ENCODE data around the gene ACVRL1. TPM values are rescaled to one million over a fixed set of nuclear protein-coding genes. Genes with fewer than 3 reads are reported as not detected.
A peak's percentile ranks its signal among the peaks of the same experiment; 100 is the strongest.

ACVRL1 gene
- total RNA-seq, 1 donor from 2014 or later = 223 TPM

GRCh38 chr12:51896236-51896635, 11.1 kb upstream of the ACVRL1 start:
- Histone ChIP-seq H3K27me3 (no peaks in the 10 kb centered on the region), H3K4me3 (no peak overlapping the region), H3K9me3 (no peaks in the 10 kb centered on the region), H3K27ac (peak overlapping the region; percentile 30), H3K36me3 (no peaks in the 10 kb centered on the region), H3K4me1 (peaks cover 17% of the 10 kb centered on the region)
- DNase-seq = peak; percentile 28
- TF ChIP-seq CTCF (IDR thresholded peaks at IDR 0.05) = no peak
- intact Hi-C loops (cut with DNase I) = no loop called here
- ATAC-seq = no peak

GRCh38 chr12:51897181-51897580, 10.1 kb upstream of the ACVRL1 start:
- Histone ChIP-seq H3K27ac (peak overlapping the region; percentile 60), H3K4me3 (no peak overlapping the region), H3K9me3 (no peaks in the 10 kb centered on the region), H3K4me1 (peaks cover 17% of the 10 kb centered on the region), H3K27me3 (no peaks in the 10 kb centered on the region), H3K36me3 (no peaks in the 10 kb centered on the region)
- peak; percentile 29 for ATAC-seq
- TF ChIP-seq CTCF (IDR thresholded peaks at IDR 0.05) = no peak
- DNase-seq = peak; percentile 43
- intact Hi-C loops (cut with DNase I) = no loop called here

GRCh38 chr12:51898506-51898905, 8.8 kb upstream of the ACVRL1 start:
- intact Hi-C loops (cut with DNase I) = no loop called here
- no peak overlapping the region for H3K4me3 ChIP-seq
- ATAC-seq (no peak), DNase-seq (no peak)
- no peaks in the 10 kb centered on the region for H3K9me3 ChIP-seq
- peak overlapping the region; percentile 11 for H3K27ac ChIP-seq
- H3K4me1 ChIP-seq = peaks cover 17% of the 10 kb centered on the region
- no peaks in the 10 kb centered on the region for H3K27me3 ChIP-seq
- H3K36me3 ChIP-seq = no peaks in the 10 kb centered on the region
- no peak for TF ChIP-seq CTCF (IDR thresholded peaks at IDR 0.05)

- no peaks in the 10 kb centered on the region for H3K27me3 ChIP-seq
- no peaks in the 10 kb centered on the region for H3K36me3 ChIP-seq
- H3K4me1 ChIP-seq = peaks cover 17% of the 10 kb centered on the region
- H3K9me3 ChIP-seq = no peaks in the 10 kb centered on the region
- no peak overlapping the region for H3K4me3 ChIP-seq
- peak overlapping the region; percentile 11 for H3K27ac ChIP-seq
- DNase-seq = peak; percentile 53
- ATAC-seq = peak; percentile 52
- intact Hi-C loops (cut with DNase I) = no loop called here
- TF ChIP-seq CTCF (IDR thresholded peaks at IDR 0.05) = no peak
These were observed 8.4 kb upstream of the ACVRL1 start for GRCh38 chr12:51898937-51899336.

GRCh38 chr12:51900323-51900889, 6.9 kb upstream of the ACVRL1 start:
- no peaks in the 10 kb centered on the region for H3K9me3 ChIP-seq
- ATAC-seq = no peak
- no peak overlapping the region for H3K27ac ChIP-seq
- no peaks in the 10 kb centered on the region for H3K36me3 ChIP-seq
- DNase-seq = peak; percentile 54
- TF ChIP-seq CTCF (IDR thresholded peaks at IDR 0.05) = no peak
- intact Hi-C loops (cut with DNase I) = no loop called here
- peaks cover 15% of the 10 kb centered on the region for H3K4me1 ChIP-seq
- no peak overlapping the region for H3K4me3 ChIP-seq
- H3K27me3 ChIP-seq = no peaks in the 10 kb centered on the region

Measured in upper lobe of right lung (tissue), 1 donor.